Middle frontal gyrus (tissue), 1 donor: Measurements from ENCODE around the gene TNF.
"Not testable (repeated sequence)": the region's sequence is repeated elsewhere in the genome, so short reads cannot be mapped to it uniquely, and the experiment has no call there.

ENCODE experiments used
- DNase-seq: peaks from one replicate; pipeline ENCODE4 v3.0.0-alpha.2; 2015; ENCODE audit warnings: low spot score; ENCODE audit errors: extremely low spot score

TNF gene

DNA sequence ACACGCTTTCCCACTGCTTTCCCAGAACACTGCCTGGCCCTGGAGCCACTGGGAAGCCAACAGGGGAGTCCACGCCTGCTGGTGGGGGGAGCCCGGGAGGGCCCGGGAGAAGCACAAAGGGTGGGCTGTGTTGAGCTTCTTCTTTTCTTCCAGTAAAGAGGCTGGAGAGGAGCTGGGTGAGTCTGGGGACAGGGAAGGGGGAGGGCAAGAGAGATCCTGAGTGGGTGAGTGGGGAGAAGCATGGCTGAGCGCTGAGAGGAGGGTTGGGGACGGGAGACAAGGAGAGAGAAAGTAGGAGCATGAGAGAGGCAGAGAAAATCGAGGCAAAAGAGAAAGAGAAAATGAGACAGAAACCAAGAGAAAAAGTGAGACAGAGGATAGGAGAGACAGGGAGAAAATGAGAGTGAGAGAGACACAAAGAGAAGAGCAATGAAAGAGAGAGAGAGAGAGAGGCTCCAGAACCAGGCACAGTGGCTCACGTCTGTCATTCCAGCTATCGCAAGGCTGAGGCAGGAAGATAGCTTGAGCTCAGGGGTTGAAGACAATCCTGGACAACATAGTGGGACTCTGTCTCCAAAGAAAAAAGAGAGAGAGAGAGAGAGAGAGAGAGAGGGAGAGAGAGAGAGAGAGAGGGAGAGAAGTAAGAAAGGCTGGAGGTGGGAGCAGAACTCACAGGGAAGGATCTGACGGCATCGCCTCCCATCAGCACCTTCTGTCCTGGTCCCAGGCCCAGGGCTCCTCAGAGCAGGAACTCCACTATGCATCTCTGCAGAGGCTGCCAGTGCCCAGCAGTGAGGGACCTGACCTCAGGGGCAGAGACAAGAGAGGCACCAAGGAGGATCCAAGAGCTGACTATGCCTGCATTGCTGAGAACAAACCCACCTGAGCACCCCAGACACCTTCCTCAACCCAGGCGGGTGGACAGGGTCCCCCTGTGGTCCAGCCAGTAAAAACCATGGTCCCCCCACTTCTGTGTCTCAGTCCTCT is 12.7 kb downstream of the TNF start:
- no peak for DNase-seq

DNA sequence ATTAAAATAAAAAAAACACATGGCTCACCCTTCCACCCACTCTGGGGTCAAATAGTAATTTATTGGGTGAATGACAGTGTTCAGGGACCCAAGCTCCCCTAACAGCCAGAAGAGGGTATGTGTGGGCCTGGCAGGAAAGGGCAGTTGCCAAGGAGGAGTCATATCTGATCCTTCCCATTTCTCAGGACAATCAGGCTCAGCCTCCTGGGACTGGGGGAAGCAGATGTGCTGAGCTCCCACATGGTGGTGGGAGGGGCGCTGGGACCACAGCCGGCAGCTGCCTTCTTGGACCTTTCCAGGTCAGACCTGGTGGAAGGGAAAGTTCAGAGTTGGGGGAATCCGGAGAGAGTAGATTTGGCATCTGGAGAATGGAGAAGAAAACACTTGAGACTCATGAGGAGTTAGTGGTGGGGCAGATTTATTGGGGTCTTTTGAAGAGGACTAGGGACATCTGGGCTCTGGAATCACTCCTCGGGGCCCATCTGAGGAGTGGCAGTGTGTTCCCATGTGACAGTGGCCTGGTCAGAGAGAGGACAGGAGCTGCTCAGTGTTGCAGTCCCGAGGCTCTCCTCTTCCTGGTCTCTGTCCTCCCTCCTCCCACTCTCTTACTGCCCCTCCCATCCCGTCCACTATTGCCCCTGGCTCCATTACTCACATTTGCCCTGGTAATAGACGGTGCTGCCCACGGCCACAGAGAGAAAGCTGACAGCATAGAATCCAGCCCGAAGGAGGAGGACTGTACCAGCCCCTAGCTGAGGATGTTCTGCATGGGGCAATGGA is 13.7 kb downstream of the TNF start:
- DNase-seq = no peak

DNA sequence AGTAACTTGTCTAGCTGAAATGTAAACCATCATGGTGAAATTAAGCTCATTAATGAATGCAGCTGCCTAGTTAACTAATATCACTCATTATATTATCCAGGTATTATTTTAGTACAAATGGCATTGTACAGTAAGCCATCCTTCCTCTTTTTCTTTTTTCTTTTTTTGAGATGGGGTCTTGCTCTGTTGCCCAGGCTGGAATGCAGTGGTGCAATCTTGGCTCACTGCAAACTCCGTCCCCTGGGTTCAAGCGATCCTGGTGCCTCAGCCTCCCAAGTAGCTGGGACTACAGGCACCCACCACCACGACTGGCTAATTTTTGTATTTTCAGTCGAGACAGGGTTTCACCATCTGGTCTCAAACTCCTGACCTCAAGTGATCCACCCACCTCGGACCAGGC is 15.3 kb downstream of the TNF start:
- DNase-seq = not testable (repeated sequence)

DNA sequence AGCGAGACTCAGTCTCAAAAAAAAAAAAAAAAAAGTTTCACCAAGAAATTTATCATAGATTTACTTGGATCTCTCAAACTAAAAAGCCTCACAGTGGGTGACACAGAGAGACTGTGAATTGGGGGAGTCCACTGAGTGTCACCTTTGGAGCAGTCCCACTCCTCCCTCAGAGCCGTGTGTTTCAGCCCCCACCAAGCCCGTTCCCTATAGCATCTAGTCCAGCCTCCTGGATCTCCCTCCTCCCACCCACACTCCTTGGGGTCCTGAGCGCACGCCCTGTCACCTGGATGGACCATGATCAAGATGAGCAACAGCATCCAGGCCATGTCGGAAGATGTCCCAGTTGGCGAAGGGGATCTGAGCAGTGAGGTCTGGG is 17.0 kb downstream of the TNF start:
- DNase-seq = no peak

DNA sequence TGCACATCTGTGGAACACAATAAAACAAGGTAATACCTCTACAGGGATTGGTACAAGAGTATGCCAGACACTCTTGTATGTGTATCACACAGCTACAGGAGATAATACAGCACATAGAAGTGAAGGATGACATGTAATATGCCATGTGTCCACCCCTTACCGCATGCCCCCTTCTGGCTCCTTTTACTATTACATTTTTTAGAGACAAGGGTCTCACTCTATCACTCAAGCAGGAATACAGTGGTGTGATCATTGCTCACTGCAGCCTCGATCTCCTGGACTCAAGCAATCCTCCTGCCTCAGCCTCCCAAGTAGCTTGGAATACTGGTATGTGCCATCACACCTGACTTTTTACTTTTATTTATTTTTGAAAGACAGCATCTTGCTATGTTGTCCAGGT is 21.6 kb downstream of the TNF start:
- no peak for DNase-seq

DNA sequence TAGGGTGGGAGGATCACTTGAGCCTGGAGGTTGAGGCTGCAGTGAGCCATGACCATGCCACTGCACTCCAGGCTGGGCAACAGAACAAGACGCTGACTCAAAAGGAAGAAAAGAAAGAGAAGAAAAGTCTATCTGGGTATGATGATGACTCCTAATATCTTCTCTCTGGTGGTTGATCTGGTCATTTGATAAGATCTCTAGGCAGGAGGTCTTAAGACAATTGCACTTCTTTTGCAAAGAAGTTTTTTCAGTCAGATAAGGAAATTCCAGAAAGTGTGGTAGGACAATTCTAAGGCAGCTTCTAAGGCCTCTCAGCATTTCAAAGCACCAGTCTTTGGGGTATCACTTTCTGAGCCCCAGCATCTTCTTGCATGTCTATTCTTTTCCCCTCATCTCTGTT is 32.0 kb downstream of the TNF start:
- no peak for DNase-seq

DNA sequence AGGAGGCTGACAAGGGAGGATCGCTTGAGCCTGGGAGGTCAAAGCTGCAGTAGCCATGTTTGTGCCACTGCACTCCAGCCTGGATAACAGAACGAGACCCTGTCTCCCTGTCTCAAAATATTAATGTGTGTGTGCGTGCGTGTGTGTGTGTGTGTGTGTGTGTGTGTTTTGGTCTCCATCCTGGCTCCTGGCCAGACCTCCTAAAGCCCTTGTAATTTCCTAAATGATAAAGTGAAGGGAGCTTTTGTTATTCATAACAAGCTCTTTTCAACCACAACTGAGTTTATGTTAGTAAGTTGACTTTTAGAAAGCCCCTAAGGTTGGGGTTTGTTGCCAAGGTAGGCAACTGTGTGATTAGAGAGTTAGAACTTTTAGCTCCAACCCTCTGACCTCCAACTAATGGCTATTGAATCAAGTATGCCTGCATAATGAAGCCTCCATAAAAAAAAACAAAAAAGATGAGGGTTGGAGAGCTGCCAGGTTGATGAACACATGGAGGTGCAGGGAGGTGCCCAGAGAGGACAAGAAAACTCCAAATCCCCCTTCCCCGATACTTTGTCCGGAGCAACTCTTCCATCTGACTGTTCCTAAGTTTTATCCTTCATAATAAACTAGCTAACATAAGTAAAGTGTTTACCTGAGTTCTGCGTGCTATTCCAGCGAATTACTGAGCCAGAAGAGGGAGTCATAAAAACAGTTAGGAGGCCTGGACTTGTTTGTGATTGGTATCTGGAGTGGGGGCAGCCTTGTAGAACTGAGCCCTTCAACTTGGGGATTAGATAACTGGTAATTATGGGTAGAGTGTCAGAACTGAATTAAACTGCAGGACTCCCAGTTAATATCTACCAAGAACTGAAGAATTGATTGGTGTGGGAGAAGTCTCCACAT is 34.4 kb downstream of the TNF start:
- no peak for DNase-seq

DNA sequence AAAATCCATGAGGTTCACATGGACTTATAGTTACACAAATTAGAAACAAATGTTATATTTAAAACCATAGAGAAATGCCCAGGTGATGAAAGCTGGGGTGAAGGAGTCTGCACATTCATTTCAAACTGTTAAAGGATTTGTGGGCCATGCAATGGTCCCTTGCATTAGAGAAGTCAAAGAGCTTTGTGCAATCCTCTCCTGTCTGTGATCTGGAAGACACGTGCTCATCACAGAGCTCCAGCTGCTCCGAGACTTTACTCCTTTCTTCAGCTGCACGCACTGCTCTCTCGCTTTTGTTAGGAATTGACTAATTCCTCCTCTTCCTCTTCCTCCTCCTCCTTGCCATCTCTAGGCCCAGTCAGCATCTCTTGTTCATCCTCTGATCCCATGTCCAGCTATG is 35.6 kb downstream of the TNF start:
- DNase-seq = no peak

DNA sequence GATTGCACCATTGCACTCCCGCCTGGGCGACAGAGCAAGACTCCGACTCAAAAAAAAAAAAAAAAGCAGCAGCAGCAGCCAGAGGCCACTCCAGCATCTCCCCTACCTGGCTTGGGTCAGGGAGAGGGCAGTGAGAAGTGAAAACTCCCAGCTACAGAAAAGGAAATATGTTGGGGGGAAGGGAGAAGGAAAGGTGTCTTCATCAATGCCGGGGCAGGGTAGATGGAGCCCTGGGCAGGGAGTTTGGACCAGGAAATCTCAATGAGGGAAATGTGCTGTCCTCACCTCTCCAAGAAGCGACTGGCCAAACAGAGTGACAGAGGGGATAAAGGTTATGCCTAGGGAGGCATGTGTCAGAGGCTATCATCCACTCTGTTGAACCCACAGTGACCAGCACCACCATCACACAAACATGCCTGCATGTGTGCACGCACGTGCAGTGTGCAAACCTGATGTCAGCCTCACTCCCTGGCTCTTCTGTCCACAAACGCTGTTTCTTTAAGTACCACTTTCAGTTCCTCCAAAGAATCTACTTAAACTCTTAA is 38.8 kb downstream of the TNF start:
- no peak for DNase-seq

DNA sequence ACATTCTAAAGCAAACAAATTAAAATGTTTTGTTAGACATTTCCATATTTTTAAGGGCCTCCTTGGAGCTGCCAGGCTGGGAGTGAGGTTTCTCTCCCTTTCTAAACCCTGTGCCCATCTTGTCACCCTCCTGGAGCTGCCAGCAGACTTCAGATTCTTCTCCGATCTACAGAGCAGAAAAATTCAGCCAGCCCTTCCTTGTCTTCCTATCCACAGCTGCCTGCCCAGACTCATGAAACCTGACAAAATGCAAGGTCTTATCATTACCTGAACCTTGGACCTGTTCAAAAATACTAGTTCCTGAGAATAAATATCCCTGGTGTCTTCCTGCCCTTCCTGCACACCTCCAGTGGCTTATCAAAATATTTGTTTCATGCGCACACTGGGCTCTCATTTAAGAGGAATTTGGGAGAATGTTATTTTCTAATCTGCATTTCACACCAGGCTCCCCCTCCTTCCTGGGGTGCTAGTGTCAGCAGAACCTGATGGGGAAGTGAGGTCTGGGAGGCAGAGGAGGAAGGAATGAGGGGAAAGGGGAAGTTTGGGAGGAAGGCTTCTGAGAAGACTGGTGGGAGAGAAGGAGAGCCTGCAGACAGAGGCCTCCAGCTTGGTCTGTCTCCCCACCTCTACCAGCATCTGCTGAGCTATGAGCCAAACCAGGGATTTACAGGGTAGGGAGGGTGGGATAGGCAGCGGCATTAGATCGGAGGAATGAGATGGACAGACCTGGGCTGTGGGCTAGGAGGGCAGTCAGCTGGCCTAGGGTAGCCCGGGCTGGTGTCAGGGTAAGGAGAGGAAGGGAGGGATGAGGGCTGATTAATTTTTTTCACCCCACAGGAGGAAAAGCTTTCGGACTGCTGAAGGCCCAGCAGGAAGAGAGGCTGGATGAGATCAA is 39.6 kb downstream of the TNF start, which contains the start of gene AIF1:
TSS of gene AIF1 (plus strand) at position 551 of the 895 bp plus-strand sequence. CDS start at position 647, 96 bp downstream.
- DNase-seq = no peak

DNA sequence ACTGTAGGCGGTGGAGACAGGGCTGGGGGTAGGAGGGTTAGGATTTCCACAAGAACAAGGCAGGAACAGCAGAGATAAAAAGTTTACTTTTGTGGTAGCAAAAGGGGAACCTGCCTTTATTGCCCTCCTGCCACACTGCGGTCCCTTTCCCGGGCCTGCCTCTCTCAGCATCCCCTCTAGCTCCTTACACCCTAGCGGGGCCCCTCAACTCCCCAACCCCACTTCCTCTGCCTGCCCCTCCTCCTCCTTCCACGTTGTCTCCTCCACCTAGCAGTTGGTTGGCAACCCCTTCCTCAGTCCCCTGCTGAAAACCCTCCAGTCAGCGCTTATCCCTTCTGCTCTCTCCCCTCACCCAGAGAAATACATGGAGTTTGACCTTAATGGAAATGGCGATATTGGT is 40.4 kb downstream of the TNF start:
- no peak for DNase-seq

DNA sequence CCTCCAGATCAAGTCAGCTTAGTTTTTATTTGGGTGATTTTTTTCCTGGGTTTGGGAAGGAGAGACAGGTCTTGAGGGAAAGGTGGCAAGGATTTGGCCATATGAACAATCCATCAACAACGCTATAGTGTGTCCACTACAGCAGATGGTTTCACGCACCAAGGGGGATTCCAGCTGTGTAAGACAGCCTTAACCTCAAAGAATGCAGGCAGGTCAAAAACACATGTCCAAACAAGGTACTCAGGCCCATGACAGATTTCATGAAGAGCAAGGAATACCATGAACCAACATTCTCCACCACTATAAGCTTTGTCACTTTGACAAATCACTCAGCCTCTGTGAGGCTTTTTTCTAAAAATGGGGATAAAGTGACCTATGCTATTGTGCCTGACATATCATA is 41.6 kb downstream of the TNF start:
- no peak for DNase-seq

DNA sequence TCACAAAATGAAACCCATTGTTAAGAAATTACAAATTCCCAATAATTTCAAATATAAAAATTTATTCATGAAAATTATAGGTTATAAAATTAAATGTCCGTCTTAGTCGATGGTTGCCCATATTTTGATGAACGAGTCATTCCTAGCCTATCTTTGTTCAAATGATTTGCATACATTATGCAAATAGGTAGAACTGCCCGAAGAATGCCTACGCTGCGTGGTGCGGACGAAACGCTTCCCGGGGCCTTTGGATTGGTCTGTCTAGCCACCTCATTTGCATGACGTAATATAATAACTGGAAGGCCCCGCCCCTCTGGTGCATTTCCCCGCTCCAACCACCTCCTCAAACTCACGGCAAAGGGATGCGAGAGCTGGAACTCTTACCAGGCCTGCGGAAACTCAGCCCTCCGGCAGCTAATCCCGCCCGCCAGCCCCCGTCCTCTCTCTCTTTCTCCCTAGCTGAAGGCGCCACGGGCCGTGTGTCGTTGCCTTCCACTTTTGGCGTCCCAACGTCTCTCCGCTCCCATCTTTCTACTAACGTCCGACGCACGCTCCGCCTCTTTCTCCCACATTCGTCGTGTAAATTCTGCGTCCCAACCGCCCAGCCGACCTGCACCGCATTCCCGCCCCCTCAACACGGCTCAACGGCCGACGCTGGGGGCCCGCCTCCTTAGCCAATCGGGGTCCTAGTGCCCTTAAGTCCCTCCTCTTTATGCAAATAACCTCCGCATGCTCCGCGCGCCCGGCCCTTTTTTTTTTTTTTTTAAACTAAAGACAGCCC is 44.6 kb downstream of the TNF start:
- peak; percentile 97 for DNase-seq

DNA sequence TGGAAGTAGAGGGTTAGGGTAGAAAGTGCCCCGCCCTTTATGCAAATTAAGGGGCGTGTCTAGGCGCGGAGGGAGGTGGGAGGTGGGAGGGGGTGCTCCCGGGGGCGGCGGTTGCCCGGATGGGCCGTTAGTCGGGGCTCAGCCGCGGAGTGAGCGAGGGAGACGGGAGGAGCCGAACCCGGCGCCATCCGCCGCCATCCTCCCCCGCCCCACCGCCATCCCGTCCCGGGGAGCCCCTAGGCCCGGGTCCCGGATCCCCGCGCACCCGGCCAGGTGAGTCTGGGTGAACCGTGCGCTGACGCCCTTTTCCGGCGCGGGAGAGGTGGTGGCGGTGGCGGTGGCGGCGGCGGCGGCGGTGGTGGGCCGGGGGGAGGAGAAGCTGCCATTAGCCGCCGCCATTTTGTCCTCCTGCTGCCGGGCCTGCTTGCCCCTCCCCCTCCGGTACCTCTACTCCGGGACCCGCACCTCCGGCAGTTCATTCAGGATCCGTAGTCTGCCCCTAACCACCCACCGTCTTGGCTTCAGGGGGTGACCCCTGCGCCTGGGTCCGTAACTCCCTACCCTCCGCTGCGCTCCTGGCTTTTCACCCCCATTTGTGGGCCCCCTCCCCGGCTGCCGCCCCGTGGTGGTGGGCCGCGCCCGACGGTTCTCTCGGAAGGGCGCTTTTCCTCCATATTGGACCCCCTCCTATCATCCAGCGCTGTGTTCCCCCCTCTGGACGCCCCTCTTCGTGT is 45.4 kb downstream of the TNF start, which contains the start of gene PRRC2A:
TSS of gene PRRC2A (plus strand) at position 130 of the 734 bp plus-strand sequence. CDS start 2,075 bp downstream, outside the sequence.
- DNase-seq = peak; percentile 26

DNA sequence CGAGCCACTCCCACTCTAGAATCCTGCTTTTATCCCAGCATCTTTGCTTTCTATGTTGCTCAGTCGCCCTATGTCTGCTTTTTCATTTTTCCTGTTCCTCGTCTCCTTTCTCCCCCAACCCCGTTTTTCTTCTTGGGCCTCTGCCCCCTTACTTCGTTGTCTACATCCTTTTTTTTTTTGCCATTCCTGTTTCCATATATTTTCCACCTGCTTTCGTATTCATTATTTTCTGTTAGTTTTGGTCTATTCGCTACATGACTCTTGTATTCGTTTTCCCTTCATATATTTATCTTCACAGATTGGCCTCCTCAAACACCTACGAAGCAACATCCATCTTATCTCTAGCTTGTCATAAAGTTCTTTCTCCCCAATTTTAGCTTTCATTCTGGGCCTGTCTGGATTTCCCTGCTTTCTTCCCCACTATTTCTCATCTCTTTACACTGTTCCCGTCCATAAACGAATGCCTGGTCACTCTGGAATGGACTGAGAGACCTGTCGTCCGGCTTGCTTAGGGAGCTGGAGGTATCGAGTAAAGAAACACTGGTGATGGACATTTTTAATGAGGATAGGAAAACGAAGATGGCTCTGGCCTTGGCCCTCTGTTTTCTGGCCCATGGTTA is 46.1 kb downstream of the TNF start:
- DNase-seq = no peak

DNA sequence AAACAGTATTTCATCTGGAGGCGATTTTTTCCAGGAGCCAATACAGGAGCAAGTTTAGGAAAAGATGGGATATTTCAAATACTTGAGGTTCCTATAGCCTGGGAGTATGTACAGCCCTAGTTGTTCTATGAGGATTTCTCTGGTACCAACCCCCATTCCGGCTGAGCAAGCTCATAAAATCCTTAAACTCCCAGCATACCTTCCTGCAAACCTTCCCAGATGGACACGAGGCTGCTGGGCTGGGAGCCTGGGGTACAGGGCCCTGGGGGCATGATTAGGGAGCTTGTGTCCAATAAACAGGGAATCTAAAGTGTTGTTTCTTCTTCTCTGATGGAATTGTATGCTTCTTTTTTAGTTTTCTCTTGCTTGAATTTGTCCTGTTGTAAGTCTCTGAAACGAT is 46.6 kb downstream of the TNF start:
- no peak for DNase-seq

DNA sequence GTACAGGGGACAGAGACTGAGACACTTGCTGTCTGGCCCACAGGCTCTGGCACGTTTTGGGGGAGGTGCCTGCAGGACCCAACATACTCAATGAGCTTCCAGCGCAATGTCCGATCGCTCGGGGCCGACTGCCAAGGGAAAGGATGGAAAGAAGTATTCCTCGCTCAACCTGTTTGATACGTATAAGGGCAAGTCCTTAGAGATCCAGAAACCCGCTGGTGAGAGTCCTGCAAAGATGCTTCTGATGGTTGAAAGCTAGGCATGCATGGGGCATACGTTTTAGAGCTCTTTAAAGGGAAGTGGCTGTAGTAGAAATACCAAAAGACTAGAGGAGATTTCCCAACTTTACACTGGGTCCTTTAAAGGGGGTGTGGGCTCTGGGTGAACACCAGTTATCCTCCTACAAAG is 47.3 kb downstream of the TNF start:
- no peak for DNase-seq

DNA sequence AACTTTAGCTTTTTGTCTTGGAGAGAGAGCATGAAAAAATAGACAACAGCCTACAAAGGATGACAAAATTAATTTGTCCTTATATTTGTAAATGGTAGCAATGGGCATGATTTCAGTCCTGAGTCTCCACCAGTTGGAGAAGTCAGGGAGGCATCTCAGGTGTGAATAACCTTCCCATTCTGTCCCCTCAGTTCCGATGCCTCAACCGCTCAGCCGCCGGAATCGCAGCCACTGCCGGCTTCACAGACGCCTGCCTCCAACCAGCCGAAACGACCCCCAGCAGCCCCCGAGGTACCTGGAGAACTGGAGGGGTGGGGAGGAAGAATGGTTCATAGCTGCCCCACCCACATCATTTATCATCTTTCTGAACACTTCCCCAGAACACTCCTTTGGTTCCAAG is 48.7 kb downstream of the TNF start:
- no peak for DNase-seq
